SK-N-SH (cell line): ENCODE results near the gene FGD4. TPM values are rescaled to one million over a fixed set of nuclear protein-coding genes. Genes with fewer than 3 reads are reported as not detected.

Experiments used
- CTCF ChIA-PET: fragments of 300-600, 350-600 bp; formaldehyde crosslinking; extraction: SDS; loops from one replicate; lab custom pipeline; 2021; lab: Yijun Ruan, JAX
- POLR2A ChIA-PET: fragments of 350-600 bp; sonication (Branson Sonifier 250); formaldehyde crosslinking; extraction: SDS; loops from one replicate; lab custom pipeline; 2020; ENCODE audit warnings: antibody characterized with exemption, inconsistent platforms; lab: Yijun Ruan, JAX
- DNase-seq: peaks from one replicate; pipeline ENCODE4 v3.0.0; 2012
- H2AFZ ChIP-seq: fragments of 200-600 bp; sonication (generic); 2 replicates; pipeline ENCODE4 v1.8.1; 2016; ENCODE audit warnings: antibody characterized with exemption, mild to moderate bottlenecking, low read depth
- H3F3A ChIP-seq: fragments of 200-600 bp; sonication (generic); replicated peaks from 2 replicates; pipeline ENCODE3; 2016; ENCODE audit warnings: antibody characterized with exemption, mild to moderate bottlenecking; ENCODE audit not compliant: insufficient read depth
- H3K27ac ChIP-seq, 2 experiments: fragments of 200-500 bp in 1 of 2; fragments of 200-600 bp in 1 of 2; sonication (Bioruptor generic) in 1 of 2; sonication (generic), shearing (Covaris generic) in 1 of 2; 2 replicates each; pipeline versions ENCODE4 v1.5.1 to v1.6.1; 2014 to 2016; ENCODE audit warnings: low read depth in 2 of 2, inconsistent platforms in 1 of 2, low read length in 1 of 2, mild to moderate bottlenecking in 1 of 2, mixed read lengths in 1 of 2
- H3K27me3 ChIP-seq: fragments of 200-600 bp; sonication (generic), shearing (Covaris generic); 2 replicates; pipeline ENCODE4 v1.6.1; 2016; ENCODE audit warnings: mixed run types; ENCODE audit not compliant: insufficient read depth
- H3K36me3 ChIP-seq, 2 experiments: fragments of 200-500 bp in 1 of 2; fragments of 200-600 bp in 1 of 2; sonication (Bioruptor generic) in 1 of 2; sonication (generic) in 1 of 2; replicated peaks in 1 of 2; 2 replicates each; pipeline versions ENCODE3 to v1.5.1; 2014 to 2016; ENCODE audit warnings: low read length in 1 of 2, mild to moderate bottlenecking in 1 of 2; ENCODE audit not compliant: insufficient read depth in 2 of 2, control insufficient read depth in 1 of 2
- H3K4me1 ChIP-seq, 2 experiments: fragments of 200-500 bp in 1 of 2; fragments of 200-600 bp in 1 of 2; sonication (Bioruptor generic) in 1 of 2; sonication (generic), shearing (Covaris generic) in 1 of 2; 2 replicates each; pipeline versions ENCODE4 v1.5.1 to v1.6.1; 2014 to 2016; ENCODE audit warnings: low read depth in 1 of 2, low read length in 1 of 2, mixed run types in 1 of 2; ENCODE audit not compliant: insufficient read depth in 2 of 2, control insufficient read depth in 1 of 2
- H3K4me2 ChIP-seq: fragments of 200-600 bp; sonication (generic), shearing (Covaris generic); 2 replicates; pipeline ENCODE4 v1.6.1; 2017; ENCODE audit warnings: mixed run types
- H3K4me3 ChIP-seq, 2 experiments: fragments of 200-500 bp in 1 of 2; fragments of 200-600 bp in 1 of 2; sonication (Bioruptor generic) in 1 of 2; sonication (generic), shearing (Covaris generic) in 1 of 2; 2 replicates each; pipeline versions ENCODE4 v1.5.1 to v1.8.1; 2014 to 2016; ENCODE audit warnings: low read depth in 2 of 2, inconsistent platforms in 1 of 2, low read length in 1 of 2, mild to moderate bottlenecking in 1 of 2, mixed read lengths in 1 of 2, moderate library complexity in 1 of 2
- H3K79me2 ChIP-seq: fragments of 200-600 bp; sonication (generic); 2 replicates; pipeline ENCODE4 v1.8.1; 2017; ENCODE audit warnings: mild to moderate bottlenecking; ENCODE audit not compliant: insufficient read depth
- H3K9ac ChIP-seq: fragments of 200-600 bp; sonication (generic); 2 replicates; pipeline ENCODE4 v1.6.1; 2017; ENCODE audit warnings: mixed run types
- H3K9me2 ChIP-seq: fragments of 200-600 bp; sonication (generic); 2 replicates; pipeline ENCODE4 v1.6.1; 2017; ENCODE audit warnings: mixed run types
- H3K9me3 ChIP-seq: fragments of 200-600 bp; sonication (generic); 2 replicates; pipeline ENCODE4 v1.6.1; 2017; ENCODE audit warnings: mixed run types, mild to moderate bottlenecking, moderate library complexity
- H4K20me1 ChIP-seq: fragments of 200-600 bp; sonication (generic); 2 replicates; pipeline ENCODE4 v1.6.1; 2017; ENCODE audit warnings: mild to moderate bottlenecking, mixed run types; ENCODE audit not compliant: insufficient read depth
- ELF1 ChIP-seq: IDR thresholded peaks from 2 replicates; pipeline ENCODE4 v1.4.0; 2012
- FOSL2 ChIP-seq: IDR thresholded peaks from 2 replicates; pipeline ENCODE4 v1.4.0; 2012; ENCODE audit warnings: low read depth, mild to moderate bottlenecking, moderate library complexity, borderline replicate concordance
- GABPA ChIP-seq: IDR thresholded peaks from 2 replicates; pipeline ENCODE4 v1.4.0; 2012; ENCODE audit warnings: low read depth, mild to moderate bottlenecking
- GATA2 ChIP-seq: sonication (generic); formaldehyde crosslinking; IDR thresholded peaks from 2 replicates; pipeline ENCODE4 v1.5.0; 2020; ENCODE audit warnings: mild to moderate bottlenecking, missing genetic modification reagents
- MEF2A ChIP-seq: IDR thresholded peaks from 2 replicates; pipeline ENCODE4 v1.4.0; 2012; ENCODE audit warnings: low read depth, borderline replicate concordance
- MXI1 ChIP-seq: IDR thresholded peaks from 2 replicates; pipeline ENCODE4 v1.6.1; 2012; ENCODE audit warnings: mild to moderate bottlenecking, low read depth, low read length, improper control_type of control experiment
- NRF1 ChIP-seq: IDR thresholded peaks from 2 replicates; pipeline ENCODE4 v1.6.1; 2012; ENCODE audit warnings: low read depth, mild to moderate bottlenecking, low read length
- RAD21 ChIP-seq: IDR thresholded peaks from 2 replicates; pipeline ENCODE4 v1.6.1; 2012; ENCODE audit warnings: mild to moderate bottlenecking, low read length
- SIN3A ChIP-seq: IDR thresholded peaks from 2 replicates; pipeline ENCODE4 v1.6.1; 2012; ENCODE audit warnings: low read depth, mild to moderate bottlenecking, low read length, moderate library complexity, borderline replicate concordance
- TAF1 ChIP-seq: IDR thresholded peaks from 2 replicates; pipeline ENCODE4 v1.6.1; 2012; ENCODE audit warnings: low read depth, mild to moderate bottlenecking, low read length, moderate library complexity, borderline replicate concordance
- TCF12 ChIP-seq: IDR thresholded peaks from 2 replicates; pipeline ENCODE4 v1.4.0; 2012
- YY1 ChIP-seq: IDR thresholded peaks from 2 replicates; pipeline ENCODE4 v1.4.0; 2012; ENCODE audit warnings: low read depth, mild to moderate bottlenecking
- WGBS: methylation state at CpG from one replicate; pipeline ENCODE4 v1.1.6; 2017; ENCODE audit warnings: low lambda C conversion rate; 5-methylcytosine and 5-hydroxymethylcytosine counted together
- polyA plus RNA-seq, 3 experiments: library from polyadenylated mRNA; depleted of rRNA; stranded (reverse); fragments of >200 nt; gene quantifications; 2 replicates each; pipeline ENCODE4 v1.2.3, GENCODE V29; 2012
- TF ChIP-seq, protein P1 (sequence below): IDR thresholded peaks from 2 replicates; pipeline ENCODE4 v1.4.0; 2012; ENCODE audit warnings: low read depth, borderline replicate concordance
- TF ChIP-seq, protein P2 (sequence below): fragments of 200-600 bp; sonication (generic); IDR thresholded peaks from 2 replicates; pipeline ENCODE4 v1.6.1; 2017; ENCODE audit warnings: antibody characterized with exemption, mild to moderate bottlenecking, moderate library complexity
- TF ChIP-seq, protein P3 (sequence below): IDR thresholded peaks from 2 replicates; pipeline ENCODE4 v1.4.0; 2012; ENCODE audit warnings: low read depth

The FGD4 gene
- polyA plus RNA-seq, 1 of the 3 experiments (the other 2 are of a cell fraction): 0.26 TPM

DNA sequence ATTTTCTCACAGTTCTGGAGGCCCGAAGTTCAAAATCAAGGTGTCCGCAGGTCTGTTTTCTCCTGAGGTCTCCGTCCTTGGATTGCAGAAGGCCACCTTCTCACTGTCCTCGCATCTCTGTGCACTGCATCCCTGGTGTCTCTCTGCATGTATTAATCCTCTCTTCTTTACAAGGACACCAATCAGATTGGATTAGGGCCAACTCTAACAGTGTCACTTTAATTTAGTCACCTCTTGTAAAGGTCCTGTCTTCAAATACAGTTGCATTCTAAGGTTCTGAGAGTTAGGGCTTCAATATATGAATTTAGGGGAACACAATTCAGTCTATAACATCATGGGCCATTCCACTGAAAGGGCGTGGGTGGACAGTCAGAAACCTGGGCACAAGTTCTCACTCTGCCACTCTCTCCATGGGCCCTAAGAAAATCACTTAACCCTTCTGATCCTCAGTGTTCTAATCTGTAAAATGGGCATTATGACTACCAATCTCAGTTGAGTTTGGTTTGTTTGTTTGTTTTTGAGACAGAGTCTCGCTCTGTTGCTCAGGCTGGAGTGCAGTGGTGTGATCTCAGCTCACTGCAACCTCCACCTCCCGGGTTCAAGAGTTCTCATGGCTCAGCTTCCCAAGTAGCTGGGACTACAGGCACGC lies 41.6 kb upstream of the FGD4 start:
- H3K9me2 ChIP-seq: no peaks in the 10 kb centered on the region
- 96% methylated on average over 8 of the region's 8 CpGs for WGBS
- no peaks in the 10 kb centered on the region for H3K4me1 ChIP-seq
- POLR2A ChIA-PET: no interaction called here
- no peak overlapping the region for H3K27ac ChIP-seq
- no peak overlapping the region for H2AFZ ChIP-seq
- no peaks in the 10 kb centered on the region for H4K20me1 ChIP-seq
- H3K27me3 ChIP-seq: no peaks in the 10 kb centered on the region
- no peak overlapping the region for H3K4me3 ChIP-seq
- TF ChIP-seq TAF1 (no peak), MEF2A (no peak), YY1 (no peak), ELF1 (no peak), FOSL2 (no peak), SIN3A (no peak), TCF12 (no peak), MXI1 (no peak), GATA2 (CRISPR knock-in tag) (no peak), RAD21 (no peak), GABPA (no peak)
- TF ChIP-seq, protein P1, sequence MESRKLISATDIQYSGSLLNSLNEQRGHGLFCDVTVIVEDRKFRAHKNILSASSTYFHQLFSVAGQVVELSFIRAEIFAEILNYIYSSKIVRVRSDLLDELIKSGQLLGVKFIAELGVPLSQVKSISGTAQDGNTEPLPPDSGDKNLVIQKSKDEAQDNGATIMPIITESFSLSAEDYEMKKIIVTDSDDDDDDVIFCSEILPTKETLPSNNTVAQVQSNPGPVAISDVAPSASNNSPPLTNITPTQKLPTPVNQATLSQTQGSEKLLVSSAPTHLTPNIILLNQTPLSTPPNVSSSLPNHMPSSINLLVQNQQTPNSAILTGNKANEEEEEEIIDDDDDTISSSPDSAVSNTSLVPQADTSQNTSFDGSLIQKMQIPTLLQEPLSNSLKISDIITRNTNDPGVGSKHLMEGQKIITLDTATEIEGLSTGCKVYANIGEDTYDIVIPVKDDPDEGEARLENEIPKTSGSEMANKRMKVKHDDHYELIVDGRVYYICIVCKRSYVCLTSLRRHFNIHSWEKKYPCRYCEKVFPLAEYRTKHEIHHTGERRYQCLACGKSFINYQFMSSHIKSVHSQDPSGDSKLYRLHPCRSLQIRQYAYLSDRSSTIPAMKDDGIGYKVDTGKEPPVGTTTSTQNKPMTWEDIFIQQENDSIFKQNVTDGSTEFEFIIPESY: no peak
- TF ChIP-seq, protein P2, sequence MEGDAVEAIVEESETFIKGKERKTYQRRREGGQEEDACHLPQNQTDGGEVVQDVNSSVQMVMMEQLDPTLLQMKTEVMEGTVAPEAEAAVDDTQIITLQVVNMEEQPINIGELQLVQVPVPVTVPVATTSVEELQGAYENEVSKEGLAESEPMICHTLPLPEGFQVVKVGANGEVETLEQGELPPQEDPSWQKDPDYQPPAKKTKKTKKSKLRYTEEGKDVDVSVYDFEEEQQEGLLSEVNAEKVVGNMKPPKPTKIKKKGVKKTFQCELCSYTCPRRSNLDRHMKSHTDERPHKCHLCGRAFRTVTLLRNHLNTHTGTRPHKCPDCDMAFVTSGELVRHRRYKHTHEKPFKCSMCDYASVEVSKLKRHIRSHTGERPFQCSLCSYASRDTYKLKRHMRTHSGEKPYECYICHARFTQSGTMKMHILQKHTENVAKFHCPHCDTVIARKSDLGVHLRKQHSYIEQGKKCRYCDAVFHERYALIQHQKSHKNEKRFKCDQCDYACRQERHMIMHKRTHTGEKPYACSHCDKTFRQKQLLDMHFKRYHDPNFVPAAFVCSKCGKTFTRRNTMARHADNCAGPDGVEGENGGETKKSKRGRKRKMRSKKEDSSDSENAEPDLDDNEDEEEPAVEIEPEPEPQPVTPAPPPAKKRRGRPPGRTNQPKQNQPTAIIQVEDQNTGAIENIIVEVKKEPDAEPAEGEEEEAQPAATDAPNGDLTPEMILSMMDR: no peak
- TF ChIP-seq, protein P3, sequence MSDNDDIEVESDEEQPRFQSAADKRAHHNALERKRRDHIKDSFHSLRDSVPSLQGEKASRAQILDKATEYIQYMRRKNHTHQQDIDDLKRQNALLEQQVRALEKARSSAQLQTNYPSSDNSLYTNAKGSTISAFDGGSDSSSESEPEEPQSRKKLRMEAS: no peak
- no peaks in the 10 kb centered on the region for H3K79me2 ChIP-seq
- peaks cover 0 to 7% of the 10 kb centered on the region in 2 experiments for H3K36me3 ChIP-seq
- no peaks in the 10 kb centered on the region for H3F3A ChIP-seq
- H3K4me2 ChIP-seq: no peak overlapping the region
- no peak overlapping the region for H3K9ac ChIP-seq
- H3K9me3 ChIP-seq: no peaks in the 10 kb centered on the region
- CTCF ChIA-PET: interaction anchor here (1.6 kb wide), 1 partner anchor 45 kb away, joined by 3 read pairs; no protein-coding TSS in a partner anchor
- no peak for DNase-seq

DNA sequence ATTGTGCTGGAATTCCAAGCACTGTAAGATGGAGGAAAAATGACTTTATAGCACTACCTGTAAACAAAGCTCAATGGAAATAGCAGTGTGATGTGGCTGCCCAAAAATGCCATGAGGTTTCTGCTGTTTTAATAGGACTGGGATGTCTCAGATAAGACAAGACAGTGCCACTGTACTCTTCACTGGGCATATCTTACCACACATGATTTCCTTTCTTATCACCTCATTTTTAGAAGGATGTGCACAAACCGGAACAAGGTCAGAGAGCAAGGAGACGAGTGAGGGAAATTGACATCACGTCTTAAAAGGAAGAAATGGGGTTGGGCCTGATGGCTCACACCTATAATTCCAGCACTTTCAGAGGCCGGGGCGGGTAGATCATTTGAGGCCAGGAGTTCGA lies 38.4 kb upstream of the FGD4 start:
- DNase-seq: no peak
- CTCF ChIA-PET: interaction anchor here (0.7 kb wide), 1 partner anchor 267 kb away, joined by 3 read pairs; no protein-coding TSS in a partner anchor
- Histone ChIP-seq H3K27ac (no peak overlapping the region), H3K4me2 (no peak overlapping the region), H3K4me1 (peaks cover 0 to 5% of the 10 kb centered on the region in 2 experiments; a peak in 2 of 4 replicates), H3K9me2 (no peaks in the 10 kb centered on the region), H3K9me3 (no peaks in the 10 kb centered on the region), H3K27me3 (no peaks in the 10 kb centered on the region), H3K4me3 (no peak overlapping the region), H3K36me3 (peaks cover 0 to 7% of the 10 kb centered on the region in 2 experiments), H4K20me1 (no peaks in the 10 kb centered on the region), H3F3A (peaks cover 3% of the 10 kb centered on the region), H2AFZ (no peak overlapping the region), H3K79me2 (no peaks in the 10 kb centered on the region), H3K9ac (no peak overlapping the region)
- POLR2A ChIA-PET: no interaction called here
- 97% methylated on average over 6 of the region's 6 CpGs for WGBS
- TF ChIP-seq TCF12 (no peak), NRF1 (no peak)
- TF ChIP-seq, protein P3: no peak
